ENCODE measurements around the gene GTSF1L.
A peak's percentile ranks its signal among the peaks of the same experiment; 100 is the strongest.

The GTSF1L gene

GRCh38 chr20:43746344-43747137 lies 19.7 kb upstream of the GTSF1L start:
- FAIRE-seq (no peak), DNase-seq (ENCODE audit: low spot score) (no peak)

GRCh38 chr20:43744966-43745730 lies 18.3 kb upstream of the GTSF1L start:
- DNase-seq (ENCODE audit: low spot score) (no peak), FAIRE-seq (no peak)

- FAIRE-seq (no peak), DNase-seq (ENCODE audit: low spot score) (no peak)
Observed at GRCh38 chr20:43744151-43744611, 17.4 kb upstream of the GTSF1L start.

- FAIRE-seq (no peak), DNase-seq (ENCODE audit: low spot score) (no peak)
Observed at GRCh38 chr20:43740642-43741041, 13.8 kb upstream of the GTSF1L start.

GRCh38 chr20:43739148-43739749 lies 12.4 kb upstream of the GTSF1L start:
- DNase-seq (ENCODE audit: low spot score) = no peak

GRCh38 chr20:43737925-43738324 lies 11.1 kb upstream of the GTSF1L start:
- DNase-seq (ENCODE audit: low spot score) = no peak
- FAIRE-seq = no peak

More at GRCh38 chr20:43739148-43739749, 12.4 kb upstream of the GTSF1L start:
- FAIRE-seq = no peak

- FAIRE-seq (no peak), DNase-seq (ENCODE audit: low spot score) (no peak)
Observed at GRCh38 chr20:43736588-43737158, 9.9 kb upstream of the GTSF1L start.

- no peak for FAIRE-seq
- no peak for DNase-seq (ENCODE audit: low spot score)
Observed at GRCh38 chr20:43731927-43732326, 5.1 kb upstream of the GTSF1L start.

GRCh38 chr20:43731469-43731868 lies 4.7 kb upstream of the GTSF1L start:
- FAIRE-seq (no peak), DNase-seq (ENCODE audit: low spot score) (peak; percentile 49)

- FAIRE-seq = no peak
Observed at GRCh38 chr20:43728686-43729255, 2.0 kb upstream of the GTSF1L start.

GRCh38 chr20:43727980-43728590 lies 1.3 kb upstream of the GTSF1L start:
- FAIRE-seq (no peak), DNase-seq (ENCODE audit: low spot score) (no peak)

More at GRCh38 chr20:43728686-43729255, 2.0 kb upstream of the GTSF1L start:
- no peak for DNase-seq (ENCODE audit: low spot score)

- FAIRE-seq = no peak
Observed at GRCh38 chr20:43726333-43726732, 469 bp downstream of the GTSF1L start.

GRCh38 chr20:43725666-43726065 lies 1.1 kb downstream of the GTSF1L start:
- FAIRE-seq (no peak), DNase-seq (ENCODE audit: low spot score) (no peak)

More at GRCh38 chr20:43726333-43726732, 469 bp downstream of the GTSF1L start:
- no peak for DNase-seq (ENCODE audit: low spot score)

- no peak for DNase-seq (ENCODE audit: low spot score)
- no peak for FAIRE-seq
Observed at GRCh38 chr20:43724383-43724782, 2.4 kb downstream of the GTSF1L start.

- no peak for FAIRE-seq
Observed at GRCh38 chr20:43723735-43724134, 3.1 kb downstream of the GTSF1L start.

GRCh38 chr20:43723186-43723585 lies 3.6 kb downstream of the GTSF1L start:
- DNase-seq (ENCODE audit: low spot score) (no peak), FAIRE-seq (no peak)

More at GRCh38 chr20:43723735-43724134, 3.1 kb downstream of the GTSF1L start:
- DNase-seq (ENCODE audit: low spot score) = no peak

GRCh38 chr20:43722153-43722505 lies 4.7 kb downstream of the GTSF1L start:
- no peak for DNase-seq (ENCODE audit: low spot score)
- FAIRE-seq = no peak

GRCh38 chr20:43721429-43722152 lies 5.2 kb downstream of the GTSF1L start:
- no peak for DNase-seq (ENCODE audit: low spot score)
- FAIRE-seq = no peak

- no peak for DNase-seq (ENCODE audit: low spot score)
- no peak for FAIRE-seq
Observed at GRCh38 chr20:43721097-43721428, 5.7 kb downstream of the GTSF1L start.

- FAIRE-seq (no peak), DNase-seq (ENCODE audit: low spot score) (no peak)
Observed at GRCh38 chr20:43720007-43720406, 6.8 kb downstream of the GTSF1L start.
